GM10847 (cell line): ENCODE data around the gene FHL3.

Experiments used
- POLR2A ChIP-seq: IDR thresholded peaks from 2 replicates; pipeline ENCODE4 v1.6.1; 2011; ENCODE audit not compliant: insufficient read length; ENCODE audit errors: extremely low read depth

FHL3 gene

DNA sequence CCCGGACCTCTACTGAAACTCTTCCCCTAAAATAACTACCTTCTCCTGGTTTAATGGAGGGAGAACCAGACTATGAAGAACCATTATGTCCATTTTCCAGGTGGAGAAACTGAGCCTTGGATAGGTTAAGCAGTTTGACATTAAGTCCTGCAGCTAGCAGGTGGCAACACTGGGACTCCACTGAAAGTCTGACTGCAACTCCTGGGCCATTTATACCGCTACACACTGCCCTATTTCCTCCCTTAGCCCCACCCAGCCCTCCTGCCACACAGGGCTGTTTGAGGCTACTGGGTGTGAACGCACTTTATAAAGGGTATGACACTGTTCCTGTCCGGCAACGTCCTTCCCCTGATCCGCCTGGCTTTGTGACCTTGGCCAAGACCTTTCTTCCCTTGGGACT is 58.0 kb downstream of the FHL3 start:
- TF ChIP-seq POLR2A = no peak
